GM23338 (cell line): ENCODE results near the gene SETBP1. TPM values are rescaled to one million over a fixed set of nuclear protein-coding genes. Genes with fewer than 3 reads are reported as not detected.

Experiments used
- ATAC-seq: fragments of 200-7000 bp; cut with Tn5 transposase; 3 replicates; pipeline ENCODE4 v1.9.1; 2020
- DNase-seq: peaks from one replicate; pipeline ENCODE4 v3.0.0-alpha.2; 2015; ENCODE audit warnings: low spot score
- H2AFZ ChIP-seq: fragments of 200-600 bp; sonication (generic); 2 replicates; pipeline ENCODE4 v1.8.0; 2016; ENCODE audit warnings: antibody characterized with exemption, mild to moderate bottlenecking, moderate library complexity
- H3F3A ChIP-seq: fragments of 200-600 bp; sonication (generic); replicated peaks from 2 replicates; pipeline ENCODE4 v1.8.0; 2017; ENCODE audit warnings: antibody characterized with exemption, mixed run types, low read depth
- H3K27ac ChIP-seq: fragments of 200-600 bp; sonication (generic); 2 replicates; pipeline ENCODE4 v1.6.1; 2016; ENCODE audit warnings: low read depth
- H3K27me3 ChIP-seq: fragments of 200-600 bp; sonication (generic); 2 replicates; pipeline ENCODE4 v1.8.0; 2016; ENCODE audit warnings: mild to moderate bottlenecking, mixed run types, moderate library complexity; ENCODE audit not compliant: insufficient read depth
- H3K36me3 ChIP-seq: fragments of 200-600 bp; sonication (generic); 2 replicates; pipeline ENCODE4 v1.8.0; 2016; ENCODE audit warnings: mild to moderate bottlenecking; ENCODE audit not compliant: insufficient read depth
- H3K4me1 ChIP-seq: fragments of 200-600 bp; sonication (generic); 2 replicates; pipeline ENCODE4 v1.8.0; 2016; ENCODE audit warnings: mild to moderate bottlenecking, moderate library complexity; ENCODE audit not compliant: insufficient read depth
- H3K4me2 ChIP-seq: fragments of 200-600 bp; sonication (generic); 2 replicates; pipeline ENCODE4 v1.7.1; 2017; ENCODE audit warnings: mixed run types
- H3K4me3 ChIP-seq: fragments of 200-600 bp; sonication (generic); 2 replicates; pipeline ENCODE4 v1.6.1; 2016; ENCODE audit warnings: mixed run types
- H3K79me2 ChIP-seq: fragments of 200-600 bp; sonication (generic); replicated peaks from 2 replicates; pipeline ENCODE4 v1.8.0; 2017; ENCODE audit warnings: mild to moderate bottlenecking; ENCODE audit not compliant: insufficient read depth
- H3K9me2 ChIP-seq: fragments of 200-600 bp; sonication (generic); 2 replicates; pipeline ENCODE4 v1.8.0; 2017; ENCODE audit not compliant: insufficient read depth
- H4K20me1 ChIP-seq: fragments of 200-600 bp; sonication (generic); replicated peaks from 2 replicates; pipeline ENCODE4 v1.8.0; 2017; ENCODE audit warnings: mild to moderate bottlenecking; ENCODE audit not compliant: insufficient read depth
- H3K27ac Mint-ChIP-seq: 2 replicates; pipeline ENCODE4 v1.8.0; 2020; ENCODE audit warnings: inconsistent platforms, mild to moderate bottlenecking, moderate library complexity, mixed read lengths
- H3K27me3 Mint-ChIP-seq: 3 replicates; pipeline ENCODE4 v1.8.0; 2022; ENCODE audit warnings: low read depth, mild to moderate bottlenecking, moderate library complexity, mixed read lengths, inconsistent platforms; ENCODE audit not compliant: insufficient read depth, poor library complexity
- H3K36me3 Mint-ChIP-seq: 3 replicates; pipeline ENCODE4 v1.8.0; 2021; ENCODE audit warnings: low read depth, mild to moderate bottlenecking, inconsistent platforms, moderate library complexity, mixed read lengths
- H3K4me1 Mint-ChIP-seq: 3 replicates; pipeline ENCODE4 v1.8.0; 2020; ENCODE audit warnings: mild to moderate bottlenecking, inconsistent platforms, mixed read lengths
- H3K4me3 Mint-ChIP-seq: 3 replicates; pipeline ENCODE4 v1.8.0; 2021; ENCODE audit warnings: moderate library complexity, mild to moderate bottlenecking, inconsistent platforms, mixed read lengths
- H3K9me3 Mint-ChIP-seq: 3 replicates; pipeline ENCODE4 v1.8.0; 2020; ENCODE audit warnings: moderate library complexity, mild to moderate bottlenecking, inconsistent platforms, mixed read lengths
- CREB1 ChIP-seq: fragments of 250-450 bp; sonication (Bioruptor Pico); IDR thresholded peaks from 2 replicates; pipeline ENCODE4 v1.5.0; 2020; ENCODE audit warnings: low read depth, mild to moderate bottlenecking, moderate library complexity
- EZH2 ChIP-seq: fragments of 200-600 bp; sonication (generic); IDR thresholded peaks from one replicate; pipeline ENCODE4 v1.8.0; 2017; ENCODE audit warnings: antibody characterized with exemption, mild to moderate bottlenecking, low read depth; ENCODE audit not compliant: unreplicated experiment
- JUNB ChIP-seq: IDR thresholded peaks from one replicate; pipeline ENCODE4 v1.6.1; 2016; ENCODE audit warnings: antibody characterized with exemption; ENCODE audit not compliant: unreplicated experiment
- NANOG ChIP-seq: IDR thresholded peaks from 2 replicates; pipeline ENCODE4 v1.6.1; 2016; ENCODE audit warnings: antibody characterized with exemption, borderline replicate concordance
- POLR2AphosphoS5 ChIP-seq: IDR thresholded peaks from 2 replicates; pipeline ENCODE4 v1.6.1; 2016; ENCODE audit warnings: antibody characterized with exemption, low read depth
- STAT1 ChIP-seq: IDR thresholded peaks from one replicate; pipeline ENCODE4 v1.6.1; 2016; ENCODE audit warnings: antibody characterized with exemption; ENCODE audit not compliant: unreplicated experiment
- ZNF114 ChIP-seq: fragments of 250-450 bp; sonication (Bioruptor Pico); IDR thresholded peaks from 2 replicates; pipeline ENCODE4 v1.5.0; 2020; ENCODE audit warnings: mild to moderate bottlenecking, moderate library complexity
- ZNF331 ChIP-seq: fragments of 250-450 bp; sonication (Bioruptor Pico); IDR thresholded peaks from 2 replicates; pipeline ENCODE4 v1.5.0; 2020; ENCODE audit warnings: low read depth, mild to moderate bottlenecking, moderate library complexity
- polyA plus RNA-seq: library from polyadenylated mRNA; unstranded; fragments of >200 nt; fragmentation: Nextera tagmentation; extraction: Ambion mirVana; gene quantifications from 2 replicates; pipeline ENCODE4 v1.2.1, GENCODE V29; 2016
- total RNA-seq: library from RNA; depleted of rRNA; stranded (reverse); fragments of >200 nt; shearing (Covaris generic); gene quantifications from 2 replicates; pipeline ENCODE4 v1.2.3, GENCODE V29; 2014
- TF ChIP-seq, protein P1 (sequence below), 2 experiments: fragments of 200-600 bp in 1 of 2; sonication (generic) in 1 of 2; conservative IDR thresholded peaks; 2 replicates each; pipeline versions ENCODE4 v1.5.1 to v1.6.1; 2016 to 2017; ENCODE audit warnings: antibody characterized with exemption in 2 of 2, low read depth in 2 of 2, mild to moderate bottlenecking in 2 of 2, moderate library complexity in 1 of 2
- TF ChIP-seq, protein P2 (sequence below): IDR thresholded peaks from one replicate; pipeline ENCODE4 v1.6.1; 2018; ENCODE audit warnings: antibody characterized with exemption; ENCODE audit not compliant: unreplicated experiment
- TF ChIP-seq, protein P3 (sequence below): fragments of 250-450 bp; sonication (Bioruptor Pico); IDR thresholded peaks from 2 replicates; pipeline ENCODE4 v1.5.0; 2020; ENCODE audit warnings: mild to moderate bottlenecking, moderate library complexity
- TF ChIP-seq, protein P4 (sequence below): IDR thresholded peaks from 2 replicates; pipeline ENCODE4 v1.6.1; 2016; ENCODE audit warnings: antibody characterized with exemption

The SETBP1 gene
- total and polyA plus RNA-seq, 2 experiments from 2014 or later: 1.6 to 5.5 TPM

DNA sequence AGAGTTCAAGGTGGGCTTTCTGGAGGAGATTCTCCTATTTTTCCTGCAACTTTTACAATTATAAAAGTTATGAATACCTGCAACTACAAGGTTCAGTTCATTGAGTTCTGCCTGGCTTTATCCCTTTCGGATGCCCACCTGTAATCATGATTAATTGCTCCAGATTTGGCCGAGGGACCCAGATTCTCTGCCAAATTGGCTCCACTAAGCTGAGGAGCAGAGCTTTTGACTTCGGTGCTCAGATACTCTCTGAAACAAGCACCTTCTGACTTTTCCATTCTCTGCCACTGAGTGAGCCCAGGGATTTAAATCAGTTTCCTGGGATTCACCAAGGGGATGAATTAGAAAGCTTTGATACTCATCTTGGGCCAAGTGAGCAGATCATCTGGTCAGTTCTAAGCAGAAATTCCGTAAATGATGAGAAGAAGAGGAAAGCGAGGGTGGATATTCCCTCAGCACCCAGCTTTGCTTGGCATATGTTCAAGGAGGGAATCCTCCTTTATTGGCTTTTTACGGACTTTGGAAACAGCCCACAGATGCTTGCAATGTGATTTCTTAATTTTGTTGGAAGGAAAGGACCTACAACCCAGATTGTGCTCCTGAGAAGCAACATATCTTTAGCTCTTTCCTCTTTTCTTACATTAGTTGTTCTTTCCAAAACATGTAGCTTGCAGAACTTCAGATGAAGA lies 179.2 kb downstream of the SETBP1 start (continued):
- TF ChIP-seq, protein P1, sequence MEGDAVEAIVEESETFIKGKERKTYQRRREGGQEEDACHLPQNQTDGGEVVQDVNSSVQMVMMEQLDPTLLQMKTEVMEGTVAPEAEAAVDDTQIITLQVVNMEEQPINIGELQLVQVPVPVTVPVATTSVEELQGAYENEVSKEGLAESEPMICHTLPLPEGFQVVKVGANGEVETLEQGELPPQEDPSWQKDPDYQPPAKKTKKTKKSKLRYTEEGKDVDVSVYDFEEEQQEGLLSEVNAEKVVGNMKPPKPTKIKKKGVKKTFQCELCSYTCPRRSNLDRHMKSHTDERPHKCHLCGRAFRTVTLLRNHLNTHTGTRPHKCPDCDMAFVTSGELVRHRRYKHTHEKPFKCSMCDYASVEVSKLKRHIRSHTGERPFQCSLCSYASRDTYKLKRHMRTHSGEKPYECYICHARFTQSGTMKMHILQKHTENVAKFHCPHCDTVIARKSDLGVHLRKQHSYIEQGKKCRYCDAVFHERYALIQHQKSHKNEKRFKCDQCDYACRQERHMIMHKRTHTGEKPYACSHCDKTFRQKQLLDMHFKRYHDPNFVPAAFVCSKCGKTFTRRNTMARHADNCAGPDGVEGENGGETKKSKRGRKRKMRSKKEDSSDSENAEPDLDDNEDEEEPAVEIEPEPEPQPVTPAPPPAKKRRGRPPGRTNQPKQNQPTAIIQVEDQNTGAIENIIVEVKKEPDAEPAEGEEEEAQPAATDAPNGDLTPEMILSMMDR (conservative IDR thresholded peaks at IDR 0.05; ENCODE audit: low read depth in 2 of 2): no peak
- no peak for TF ChIP-seq ZNF331
- TF ChIP-seq JUNB: no peak

DNA sequence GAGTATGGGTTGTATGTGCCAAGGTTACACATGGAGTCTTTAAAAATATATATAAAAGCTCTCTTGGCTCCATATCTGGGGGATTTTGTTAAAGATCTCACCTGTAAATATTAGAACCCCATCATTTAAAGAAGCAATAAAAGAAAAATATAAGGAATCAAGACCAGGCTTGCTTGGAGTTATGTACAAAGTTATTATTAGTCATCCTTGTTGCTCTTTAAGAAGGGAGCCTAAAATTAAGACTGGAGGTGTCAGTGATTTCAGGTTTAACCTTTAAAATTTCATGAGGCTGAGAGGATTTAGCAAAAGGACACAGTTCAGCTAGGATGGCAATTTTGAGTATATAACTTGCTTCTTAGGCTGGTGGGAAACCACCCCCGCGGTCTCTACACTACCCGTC lies 181.4 kb downstream of the SETBP1 start:
- H3K79me2 ChIP-seq: no peaks in the 10 kb centered on the region
- no peaks in the 10 kb centered on the region for H3K36me3 Mint-ChIP-seq
- no peaks in the 10 kb centered on the region for H3F3A ChIP-seq
- no peak overlapping the region for H2AFZ ChIP-seq
- no peaks in the 10 kb centered on the region for H3K9me3 Mint-ChIP-seq
- 0 out of 2 replicates have a peak, but pooled peaks cover 2% of the 10 kb centered on the region for H3K4me1 ChIP-seq
- H3K36me3 ChIP-seq: no peaks in the 10 kb centered on the region
- no peak for DNase-seq
- peaks cover 7% of the 10 kb centered on the region for H3K27me3 Mint-ChIP-seq
- H3K27ac ChIP-seq: no peak overlapping the region
- H3K4me3 Mint-ChIP-seq: no peak overlapping the region
- no peaks in the 10 kb centered on the region for H4K20me1 ChIP-seq
- no peak for ATAC-seq
- no peak overlapping the region for H3K27ac Mint-ChIP-seq
- no peaks in the 10 kb centered on the region for H3K27me3 ChIP-seq
- no peaks in the 10 kb centered on the region for H3K9me2 ChIP-seq
- H3K4me2 ChIP-seq: no peak overlapping the region
- no peak overlapping the region for H3K4me3 ChIP-seq
- H3K4me1 Mint-ChIP-seq: peaks cover 11% of the 10 kb centered on the region
- TF ChIP-seq, protein P2, sequence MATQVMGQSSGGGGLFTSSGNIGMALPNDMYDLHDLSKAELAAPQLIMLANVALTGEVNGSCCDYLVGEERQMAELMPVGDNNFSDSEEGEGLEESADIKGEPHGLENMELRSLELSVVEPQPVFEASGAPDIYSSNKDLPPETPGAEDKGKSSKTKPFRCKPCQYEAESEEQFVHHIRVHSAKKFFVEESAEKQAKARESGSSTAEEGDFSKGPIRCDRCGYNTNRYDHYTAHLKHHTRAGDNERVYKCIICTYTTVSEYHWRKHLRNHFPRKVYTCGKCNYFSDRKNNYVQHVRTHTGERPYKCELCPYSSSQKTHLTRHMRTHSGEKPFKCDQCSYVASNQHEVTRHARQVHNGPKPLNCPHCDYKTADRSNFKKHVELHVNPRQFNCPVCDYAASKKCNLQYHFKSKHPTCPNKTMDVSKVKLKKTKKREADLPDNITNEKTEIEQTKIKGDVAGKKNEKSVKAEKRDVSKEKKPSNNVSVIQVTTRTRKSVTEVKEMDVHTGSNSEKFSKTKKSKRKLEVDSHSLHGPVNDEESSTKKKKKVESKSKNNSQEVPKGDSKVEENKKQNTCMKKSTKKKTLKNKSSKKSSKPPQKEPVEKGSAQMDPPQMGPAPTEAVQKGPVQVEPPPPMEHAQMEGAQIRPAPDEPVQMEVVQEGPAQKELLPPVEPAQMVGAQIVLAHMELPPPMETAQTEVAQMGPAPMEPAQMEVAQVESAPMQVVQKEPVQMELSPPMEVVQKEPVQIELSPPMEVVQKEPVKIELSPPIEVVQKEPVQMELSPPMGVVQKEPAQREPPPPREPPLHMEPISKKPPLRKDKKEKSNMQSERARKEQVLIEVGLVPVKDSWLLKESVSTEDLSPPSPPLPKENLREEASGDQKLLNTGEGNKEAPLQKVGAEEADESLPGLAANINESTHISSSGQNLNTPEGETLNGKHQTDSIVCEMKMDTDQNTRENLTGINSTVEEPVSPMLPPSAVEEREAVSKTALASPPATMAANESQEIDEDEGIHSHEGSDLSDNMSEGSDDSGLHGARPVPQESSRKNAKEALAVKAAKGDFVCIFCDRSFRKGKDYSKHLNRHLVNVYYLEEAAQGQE: no peak
- TF ChIP-seq, protein P3, sequence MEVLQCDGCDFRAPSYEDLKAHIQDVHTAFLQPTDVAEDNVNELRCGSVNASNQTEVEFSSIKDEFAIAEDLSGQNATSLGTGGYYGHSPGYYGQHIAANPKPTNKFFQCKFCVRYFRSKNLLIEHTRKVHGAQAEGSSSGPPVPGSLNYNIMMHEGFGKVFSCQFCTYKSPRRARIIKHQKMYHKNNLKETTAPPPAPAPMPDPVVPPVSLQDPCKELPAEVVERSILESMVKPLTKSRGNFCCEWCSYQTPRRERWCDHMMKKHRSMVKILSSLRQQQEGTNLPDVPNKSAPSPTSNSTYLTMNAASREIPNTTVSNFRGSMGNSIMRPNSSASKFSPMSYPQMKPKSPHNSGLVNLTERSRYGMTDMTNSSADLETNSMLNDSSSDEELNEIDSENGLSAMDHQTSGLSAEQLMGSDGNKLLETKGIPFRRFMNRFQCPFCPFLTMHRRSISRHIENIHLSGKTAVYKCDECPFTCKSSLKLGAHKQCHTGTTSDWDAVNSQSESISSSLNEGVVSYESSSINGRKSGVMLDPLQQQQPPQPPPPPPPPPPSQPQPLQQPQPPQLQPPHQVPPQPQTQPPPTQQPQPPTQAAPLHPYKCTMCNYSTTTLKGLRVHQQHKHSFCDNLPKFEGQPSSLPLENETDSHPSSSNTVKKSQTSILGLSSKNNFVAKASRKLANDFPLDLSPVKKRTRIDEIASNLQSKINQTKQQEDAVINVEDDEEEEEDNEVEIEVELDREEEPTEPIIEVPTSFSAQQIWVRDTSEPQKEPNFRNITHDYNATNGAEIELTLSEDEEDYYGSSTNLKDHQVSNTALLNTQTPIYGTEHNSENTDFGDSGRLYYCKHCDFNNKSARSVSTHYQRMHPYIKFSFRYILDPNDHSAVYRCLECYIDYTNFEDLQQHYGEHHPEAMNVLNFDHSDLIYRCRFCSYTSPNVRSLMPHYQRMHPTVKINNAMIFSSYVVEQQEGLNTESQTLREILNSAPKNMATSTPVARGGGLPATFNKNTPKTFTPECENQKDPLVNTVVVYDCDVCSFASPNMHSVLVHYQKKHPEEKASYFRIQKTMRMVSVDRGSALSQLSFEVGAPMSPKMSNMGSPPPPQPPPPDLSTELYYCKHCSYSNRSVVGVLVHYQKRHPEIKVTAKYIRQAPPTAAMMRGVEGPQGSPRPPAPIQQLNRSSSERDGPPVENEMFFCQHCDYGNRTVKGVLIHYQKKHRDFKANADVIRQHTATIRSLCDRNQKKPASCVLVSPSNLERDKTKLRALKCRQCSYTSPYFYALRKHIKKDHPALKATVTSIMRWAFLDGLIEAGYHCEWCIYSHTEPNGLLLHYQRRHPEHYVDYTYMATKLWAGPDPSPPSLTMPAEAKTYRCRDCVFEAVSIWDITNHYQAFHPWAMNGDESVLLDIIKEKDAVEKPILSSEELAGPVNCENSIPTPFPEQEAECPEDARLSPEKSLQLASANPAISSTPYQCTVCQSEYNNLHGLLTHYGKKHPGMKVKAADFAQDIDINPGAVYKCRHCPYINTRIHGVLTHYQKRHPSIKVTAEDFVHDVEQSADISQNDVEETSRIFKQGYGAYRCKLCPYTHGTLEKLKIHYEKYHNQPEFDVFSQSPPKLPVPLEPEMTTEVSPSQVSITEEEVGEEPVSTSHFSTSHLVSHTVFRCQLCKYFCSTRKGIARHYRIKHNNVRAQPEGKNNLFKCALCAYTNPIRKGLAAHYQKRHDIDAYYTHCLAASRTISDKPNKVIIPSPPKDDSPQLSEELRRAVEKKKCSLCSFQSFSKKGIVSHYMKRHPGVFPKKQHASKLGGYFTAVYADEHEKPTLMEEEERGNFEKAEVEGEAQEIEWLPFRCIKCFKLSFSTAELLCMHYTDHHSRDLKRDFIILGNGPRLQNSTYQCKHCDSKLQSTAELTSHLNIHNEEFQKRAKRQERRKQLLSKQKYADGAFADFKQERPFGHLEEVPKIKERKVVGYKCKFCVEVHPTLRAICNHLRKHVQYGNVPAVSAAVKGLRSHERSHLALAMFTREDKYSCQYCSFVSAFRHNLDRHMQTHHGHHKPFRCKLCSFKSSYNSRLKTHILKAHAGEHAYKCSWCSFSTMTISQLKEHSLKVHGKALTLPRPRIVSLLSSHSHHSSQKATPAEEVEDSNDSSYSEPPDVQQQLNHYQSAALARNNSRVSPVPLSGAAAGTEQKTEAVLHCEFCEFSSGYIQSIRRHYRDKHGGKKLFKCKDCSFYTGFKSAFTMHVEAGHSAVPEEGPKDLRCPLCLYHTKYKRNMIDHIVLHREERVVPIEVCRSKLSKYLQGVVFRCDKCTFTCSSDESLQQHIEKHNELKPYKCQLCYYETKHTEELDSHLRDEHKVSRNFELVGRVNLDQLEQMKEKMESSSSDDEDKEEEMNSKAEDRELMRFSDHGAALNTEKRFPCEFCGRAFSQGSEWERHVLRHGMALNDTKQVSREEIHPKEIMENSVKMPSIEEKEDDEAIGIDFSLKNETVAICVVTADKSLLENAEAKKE (CRISPR knock-in tag): no peak
- TF ChIP-seq POLR2AphosphoS5 (no peak), ZNF331 (no peak), NANOG (no peak), ZNF114 (no peak), EZH2 (no peak), CREB1 (no peak), JUNB (no peak), STAT1 (no peak)
- TF ChIP-seq, protein P4, sequence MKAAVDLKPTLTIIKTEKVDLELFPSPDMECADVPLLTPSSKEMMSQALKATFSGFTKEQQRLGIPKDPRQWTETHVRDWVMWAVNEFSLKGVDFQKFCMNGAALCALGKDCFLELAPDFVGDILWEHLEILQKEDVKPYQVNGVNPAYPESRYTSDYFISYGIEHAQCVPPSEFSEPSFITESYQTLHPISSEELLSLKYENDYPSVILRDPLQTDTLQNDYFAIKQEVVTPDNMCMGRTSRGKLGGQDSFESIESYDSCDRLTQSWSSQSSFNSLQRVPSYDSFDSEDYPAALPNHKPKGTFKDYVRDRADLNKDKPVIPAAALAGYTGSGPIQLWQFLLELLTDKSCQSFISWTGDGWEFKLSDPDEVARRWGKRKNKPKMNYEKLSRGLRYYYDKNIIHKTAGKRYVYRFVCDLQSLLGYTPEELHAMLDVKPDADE: no peak
